Inflammatory macrophage treated with lipopolysaccharide for 1 hour (primary cell): ENCODE measurements around the gene PRRX1.

Source experiments
- DNase-seq, 2 donors: peaks; one replicate each; pipeline ENCODE4 v3.0.0-alpha.2; 2020 to 2022

PRRX1 gene

GRCh38 chr1:170692866-170693575, 29.1 kb downstream of the PRRX1 start:
- DNase-seq = no peak

GRCh38 chr1:170694172-170694926, 30.4 kb downstream of the PRRX1 start:
- no peak for DNase-seq

- no peak for DNase-seq
Observed at GRCh38 chr1:170695955-170696590, 32.1 kb downstream of the PRRX1 start.

- DNase-seq = no peak
Observed at GRCh38 chr1:170696591-170697290, 32.8 kb downstream of the PRRX1 start.

GRCh38 chr1:170697316-170697715, 33.4 kb downstream of the PRRX1 start:
- no peak for DNase-seq

- DNase-seq = no peak
Observed at GRCh38 chr1:170698301-170699275, 34.7 kb downstream of the PRRX1 start.

GRCh38 chr1:170699696-170700095, 35.8 kb downstream of the PRRX1 start:
- no peak for DNase-seq

GRCh38 chr1:170700842-170701615, 37.1 kb downstream of the PRRX1 start:
- peak in 1 of 2 donors; percentile 1 for DNase-seq

GRCh38 chr1:170701962-170702361, 38.0 kb downstream of the PRRX1 start:
- no peak for DNase-seq

GRCh38 chr1:170703591-170703990, 39.7 kb downstream of the PRRX1 start:
- DNase-seq = no peak

GRCh38 chr1:170704256-170704655, 40.3 kb downstream of the PRRX1 start:
- no peak for DNase-seq

GRCh38 chr1:170705981-170706380, 42.0 kb downstream of the PRRX1 start:
- DNase-seq = no peak

- no peak for DNase-seq
Observed at GRCh38 chr1:170707117-170707516, 43.2 kb downstream of the PRRX1 start.

- DNase-seq = no peak
Observed at GRCh38 chr1:170707959-170708655, 44.2 kb downstream of the PRRX1 start.

GRCh38 chr1:170711682-170712081, 47.8 kb downstream of the PRRX1 start:
- DNase-seq = no peak

GRCh38 chr1:170714163-170714562, 50.2 kb downstream of the PRRX1 start:
- DNase-seq = no peak

GRCh38 chr1:170714938-170715337, 51.0 kb downstream of the PRRX1 start:
- no peak for DNase-seq

- no peak for DNase-seq
Observed at GRCh38 chr1:170716835-170717429, 53.0 kb downstream of the PRRX1 start.

GRCh38 chr1:170720661-170721060, 56.7 kb downstream of the PRRX1 start:
- no peak for DNase-seq

- DNase-seq = no peak
Observed at GRCh38 chr1:170721621-170722020, 57.7 kb downstream of the PRRX1 start.
